Measurements from ENCODE around the gene BATF3.

- TF ChIP-seq CTCF (conservative IDR thresholded peaks at IDR 0.05; ENCODE audit: low read depth, low read length) (no peak), FOS (IDR thresholded peaks at IDR 0.05; ENCODE audit: low read depth, low read length) (no peak), SMC3 (IDR thresholded peaks at IDR 0.05; ENCODE audit: low read depth, low read length) (no peak), RFX5 (IDR thresholded peaks at IDR 0.05; ENCODE audit: low read depth, low read length) (no peak)
Measured at GRCh38 chr1:212701910-212702309, 2.3 kb upstream of the BATF3 start.

All from IMR-90 (cell line).